NCI-H1092 (cell line): ENCODE results near the gene ADK.
"Not testable (repeated sequence)": the region's sequence is repeated elsewhere in the genome, so short reads cannot be mapped to it uniquely, and the experiment has no call there.

Source experiments
- DNase-seq: peaks from one replicate; lab custom pipeline; 2025; lab: John Stamatoyannopoulos, UW

The ADK gene

GRCh38 chr10:74496276-74496675, 345.3 kb downstream of the ADK start:
- not testable (repeated sequence) for DNase-seq

DNA sequence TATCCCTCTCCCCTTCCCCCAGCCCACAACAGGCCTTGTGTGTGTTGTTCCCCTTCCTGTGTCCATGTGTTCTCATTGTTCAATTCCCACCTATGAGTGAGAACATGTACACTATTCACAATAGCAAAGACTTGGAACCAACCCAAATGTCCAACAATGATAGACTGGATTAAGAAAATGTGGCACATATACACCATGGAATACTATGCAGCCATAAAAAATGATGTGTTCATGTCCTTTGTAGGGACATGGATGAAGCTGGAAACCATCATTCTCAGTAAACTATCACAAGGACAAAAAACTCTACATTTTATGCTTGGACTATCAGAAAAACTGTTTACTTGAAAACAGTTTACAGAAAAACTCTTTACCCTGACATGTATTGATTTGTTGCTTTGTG, 347.6 kb downstream of the ADK start:
- not testable (repeated sequence) for DNase-seq

- no peak for DNase-seq
Observed at GRCh38 chr10:74500026-74500704, 349.1 kb downstream of the ADK start.

DNA sequence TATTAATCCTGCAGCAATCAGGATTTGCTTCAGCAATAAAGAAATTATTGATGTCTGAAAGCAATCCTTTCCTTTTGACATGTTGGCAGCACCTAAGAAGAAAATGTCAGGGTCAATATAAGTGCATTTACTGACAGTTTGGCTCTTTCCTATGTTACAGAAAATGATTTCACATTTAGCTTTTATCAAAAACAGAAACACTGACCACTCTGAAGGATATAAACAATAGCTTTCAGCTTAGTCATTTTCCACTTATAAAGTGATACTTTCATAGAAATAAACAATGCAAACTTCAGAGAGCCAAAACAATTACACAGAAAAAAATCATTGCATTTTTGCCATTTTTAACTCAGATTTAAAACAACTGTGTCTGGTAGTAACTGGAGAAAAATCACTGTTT, 349.8 kb downstream of the ADK start:
- DNase-seq = no peak

GRCh38 chr10:74502963-74503608, 352.1 kb downstream of the ADK start:
- no peak for DNase-seq

DNA sequence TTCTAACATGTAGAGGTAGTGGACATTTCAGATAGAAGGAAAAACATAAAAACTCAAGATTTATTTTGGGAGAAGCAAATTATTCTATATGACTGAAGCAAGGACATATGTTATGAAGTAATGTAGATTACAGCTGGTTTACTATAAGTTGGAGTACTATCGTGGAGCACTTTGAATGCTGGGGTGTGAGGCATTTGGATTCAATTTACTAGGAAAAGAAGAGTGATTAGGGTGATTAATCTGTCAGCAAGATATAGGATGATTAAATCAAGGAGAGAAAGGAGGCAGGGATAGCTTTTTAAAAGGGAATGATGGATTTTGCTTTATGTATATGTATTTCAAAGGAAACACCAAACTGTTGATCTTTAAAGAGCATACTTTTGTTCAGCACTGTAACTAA, 356.9 kb downstream of the ADK start:
- no peak for DNase-seq

- DNase-seq = no peak
Observed at GRCh38 chr10:74510594-74510993, 359.6 kb downstream of the ADK start.

DNA sequence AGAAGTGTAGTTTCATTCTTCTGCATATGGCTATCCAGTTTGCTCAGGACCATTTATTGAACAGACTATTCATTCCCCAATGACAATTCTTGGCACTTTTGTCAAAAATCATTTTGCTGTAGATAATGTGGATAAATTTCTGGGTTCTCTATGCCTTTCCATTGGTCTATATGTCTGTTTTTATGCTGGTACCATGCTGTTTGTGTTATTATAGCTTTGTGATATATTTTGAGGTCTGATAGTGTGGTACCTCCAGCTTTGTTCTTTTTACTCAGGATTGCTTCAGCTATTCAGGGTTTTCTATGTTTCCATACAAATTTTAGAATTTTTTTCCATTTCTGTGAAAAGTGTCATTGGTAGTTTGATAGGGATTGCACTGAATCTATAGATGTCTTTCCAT, 360.0 kb downstream of the ADK start:
- no peak for DNase-seq

- DNase-seq = no peak
Observed at GRCh38 chr10:74514322-74514721, 363.3 kb downstream of the ADK start.

GRCh38 chr10:74518061-74518460, 367.0 kb downstream of the ADK start:
- no peak for DNase-seq

DNA sequence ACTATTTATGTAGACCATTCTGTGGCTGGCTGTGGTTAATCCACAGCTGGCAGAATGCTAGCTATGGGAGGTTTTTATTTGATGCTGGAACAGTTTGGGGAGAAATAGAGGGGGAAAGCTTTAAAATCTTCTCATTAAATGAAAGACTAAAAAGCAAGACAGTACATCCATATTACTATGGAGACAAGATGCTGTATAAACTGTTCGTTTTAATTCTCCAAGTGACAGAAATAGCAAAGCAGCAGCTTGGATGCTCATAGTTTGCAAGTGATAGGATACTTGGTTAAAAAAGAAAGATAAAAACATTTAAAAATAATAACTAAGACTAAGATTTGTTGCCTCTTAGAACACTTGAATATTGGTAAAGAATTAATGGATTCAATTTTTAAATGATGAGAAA, 370.5 kb downstream of the ADK start:
- DNase-seq = no peak

DNA sequence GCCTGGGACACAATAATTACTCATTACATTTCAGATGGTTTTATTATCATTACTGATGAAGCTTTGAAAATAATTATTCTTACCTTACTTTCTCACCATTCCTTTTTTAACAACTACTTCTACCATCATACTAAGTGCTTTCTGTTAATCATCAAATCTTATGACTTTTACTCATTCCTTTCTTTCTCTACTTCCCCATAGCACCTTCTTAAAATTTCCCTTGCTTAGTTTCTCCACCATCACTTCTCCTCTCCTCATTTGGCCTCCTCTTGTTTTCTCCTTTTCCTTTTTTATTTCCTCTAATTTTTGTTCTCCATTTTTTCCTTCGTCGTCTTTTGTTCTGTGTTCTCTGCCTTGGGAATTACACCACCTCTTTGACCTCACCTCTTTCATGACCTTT, 372.2 kb downstream of the ADK start:
- DNase-seq = no peak

GRCh38 chr10:74525885-74526284, 374.9 kb downstream of the ADK start:
- no peak for DNase-seq

DNA sequence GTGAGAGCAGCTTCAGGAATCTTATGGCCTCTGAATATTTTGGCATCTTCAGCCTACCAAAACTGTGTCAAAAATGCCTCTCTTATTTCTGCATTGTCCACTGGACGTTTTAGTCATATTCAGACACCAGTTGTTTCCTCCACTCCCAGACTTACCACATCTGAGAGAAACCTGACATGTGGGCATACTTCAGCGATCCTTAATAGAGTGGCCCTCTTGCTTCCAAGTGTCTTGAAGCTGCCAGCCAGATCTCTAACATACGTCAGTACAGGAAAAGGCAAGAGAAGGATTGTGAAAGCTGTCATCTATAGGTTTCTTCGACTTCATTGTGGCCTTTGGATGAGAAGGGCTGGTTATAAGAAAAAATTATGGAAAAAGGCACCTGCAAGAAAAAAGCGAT, 376.6 kb downstream of the ADK start:
- not testable (repeated sequence) for DNase-seq

DNA sequence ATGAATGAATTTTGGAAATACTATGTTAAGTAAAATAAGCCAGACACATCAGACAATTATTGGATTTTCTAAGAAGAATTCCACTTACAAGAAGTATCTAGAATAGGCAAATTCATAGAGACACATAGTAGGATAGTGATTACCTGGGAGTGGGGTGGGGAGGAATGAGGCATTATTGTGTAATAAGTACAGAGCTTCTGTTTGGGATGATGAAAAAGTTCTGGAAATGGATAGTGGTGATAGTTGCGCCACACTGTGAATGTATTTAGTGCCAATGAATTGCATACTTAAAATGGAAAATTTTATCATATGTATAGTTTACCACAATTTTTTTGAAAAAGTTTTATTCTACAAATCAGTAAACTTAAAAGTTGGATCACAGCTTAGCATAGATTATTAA, 378.2 kb downstream of the ADK start:
- no peak for DNase-seq

GRCh38 chr10:74530981-74531380, 380.0 kb downstream of the ADK start:
- no peak for DNase-seq

DNA sequence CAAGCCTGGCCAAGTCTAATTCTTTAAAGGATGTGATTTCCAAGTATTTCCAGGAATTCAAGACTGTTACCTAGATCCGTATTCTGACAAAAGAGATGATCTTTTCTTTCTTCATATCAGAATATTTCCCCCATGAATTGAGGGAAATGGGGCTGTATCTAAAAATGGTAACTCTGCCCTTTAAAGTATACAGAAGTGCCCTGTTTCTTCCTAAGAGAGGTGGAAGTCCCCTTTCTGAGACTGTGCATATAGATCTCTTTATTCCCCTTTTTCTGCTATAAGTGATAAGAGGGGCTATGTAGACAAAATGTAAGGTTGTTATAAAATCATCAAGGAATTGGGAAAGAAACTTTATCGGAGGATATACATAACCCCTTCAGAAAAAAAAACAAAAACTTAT, 388.3 kb downstream of the ADK start:
- no peak for DNase-seq

GRCh38 chr10:74541375-74541774, 390.4 kb downstream of the ADK start:
- DNase-seq = no peak

DNA sequence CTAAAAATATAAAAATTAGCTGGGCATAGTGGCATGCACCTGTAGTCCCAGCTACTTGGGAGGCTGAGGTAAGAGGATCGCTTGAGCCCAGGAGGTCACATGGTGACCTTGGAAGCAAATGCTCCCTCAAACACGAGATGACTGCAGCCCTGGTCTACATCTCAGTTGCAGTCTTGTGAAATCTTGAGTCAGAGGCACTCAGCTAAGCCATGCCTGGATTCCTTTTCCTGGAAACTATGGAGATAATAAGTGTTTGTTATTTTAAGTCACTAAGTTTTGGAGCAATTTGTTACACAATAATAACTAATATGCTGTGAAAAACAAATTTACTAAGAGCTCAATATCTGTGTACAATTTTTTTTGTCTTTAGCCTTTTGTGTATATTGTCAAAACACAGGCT, 391.1 kb downstream of the ADK start:
- DNase-seq = no peak

DNA sequence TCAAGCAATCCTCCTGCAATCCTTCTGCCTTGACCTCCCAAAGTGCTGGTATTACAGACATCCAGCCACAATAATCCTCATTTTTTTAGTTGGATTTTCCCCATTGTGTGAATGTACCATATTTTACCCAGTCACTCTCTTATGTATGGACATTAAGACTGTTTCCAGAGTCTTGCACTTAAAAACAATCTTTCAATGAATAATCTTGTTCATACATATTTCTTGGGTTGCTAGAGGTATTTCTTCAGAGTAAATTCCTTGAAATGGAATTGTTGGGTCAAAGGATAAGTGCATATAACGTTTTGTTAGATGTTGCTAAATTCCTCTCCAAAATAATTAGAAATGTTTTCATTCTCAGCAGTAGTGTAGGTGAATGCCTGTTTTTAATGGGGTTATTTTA, 392.3 kb downstream of the ADK start:
- no peak for DNase-seq

DNA sequence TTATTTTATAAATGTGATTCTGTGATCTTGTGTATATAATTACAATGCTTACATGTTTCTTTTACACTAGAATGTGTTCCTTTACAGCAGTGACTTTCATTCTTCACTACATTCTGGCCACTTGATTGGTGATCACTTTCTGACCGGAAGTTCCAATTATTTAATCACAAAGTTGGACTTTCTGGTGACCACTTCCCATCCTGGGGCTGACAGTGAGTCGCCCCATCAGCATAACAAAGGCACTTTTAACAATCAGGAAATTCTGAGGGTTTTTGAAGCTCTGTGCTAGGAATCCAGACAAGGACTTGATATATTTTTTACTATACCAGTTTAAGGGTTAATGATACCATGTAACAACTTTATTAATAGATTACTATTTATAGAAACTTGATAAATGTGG, 393.1 kb downstream of the ADK start:
- no peak for DNase-seq

DNA sequence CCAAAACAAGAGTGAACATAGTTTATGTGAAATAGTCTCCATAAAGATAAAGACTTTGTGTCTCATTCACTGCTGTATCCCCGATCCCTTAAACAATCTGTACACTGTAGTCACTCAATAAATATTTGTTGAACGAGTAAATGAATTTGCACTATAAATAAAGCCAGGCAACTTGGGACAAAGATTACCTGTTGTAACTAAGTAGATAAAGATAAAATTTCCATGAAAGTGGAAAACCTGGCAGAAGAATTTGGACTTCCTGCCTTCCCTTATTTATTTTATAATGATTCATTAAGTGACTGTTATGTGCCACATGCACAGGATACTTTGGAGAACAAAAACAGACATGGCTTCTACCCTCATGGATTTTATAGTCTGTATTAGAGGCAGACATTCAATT, 397.7 kb downstream of the ADK start:
- no peak for DNase-seq

- no peak for DNase-seq
Observed at GRCh38 chr10:74556072-74556705, 405.2 kb downstream of the ADK start.

- DNase-seq = no peak
Observed at GRCh38 chr10:74557098-74557497, 406.1 kb downstream of the ADK start.
